22Rv1 (cell line): Measurements from ENCODE around the gene IGSF1.

Experiments
- H3K27ac ChIP-seq: fragments of 450-650 bp; 2 replicates; pipeline ENCODE4 v1.5.1; 2017
- CTCF ChIP-seq: fragments of 450-650 bp; IDR thresholded peaks from 2 replicates; pipeline ENCODE4 v1.5.1; 2017; ENCODE audit warnings: mild to moderate bottlenecking
- ZFX ChIP-seq: fragments of 450-650 bp; IDR thresholded peaks from 2 replicates; pipeline ENCODE4 v1.6.1; 2017; ENCODE audit warnings: antibody characterized with exemption, borderline replicate concordance

The IGSF1 gene

GRCh38 chrX:131273011-131273410 is 16.1 kb downstream of the IGSF1 start:
- no peak overlapping the region for H3K27ac ChIP-seq
- TF ChIP-seq CTCF = no peak
- TF ChIP-seq ZFX = no peak

GRCh38 chrX:131271826-131272225 is 17.3 kb downstream of the IGSF1 start:
- TF ChIP-seq ZFX (no peak), CTCF (no peak)
- no peak overlapping the region for H3K27ac ChIP-seq

- TF ChIP-seq ZFX = no peak
- TF ChIP-seq CTCF = no peak
- no peak overlapping the region for H3K27ac ChIP-seq
Measured at GRCh38 chrX:131271274-131271673, 17.8 kb downstream of the IGSF1 start.

- no peak for TF ChIP-seq CTCF
- no peak for TF ChIP-seq ZFX
- H3K27ac ChIP-seq = no peak overlapping the region
Measured at GRCh38 chrX:131270080-131270479, 19.0 kb downstream of the IGSF1 start.

GRCh38 chrX:131264665-131265064 is 24.4 kb downstream of the IGSF1 start:
- no peak overlapping the region for H3K27ac ChIP-seq
- no peak for TF ChIP-seq CTCF
- no peak for TF ChIP-seq ZFX

- no peak for TF ChIP-seq ZFX
- TF ChIP-seq CTCF = no peak
- no peak overlapping the region for H3K27ac ChIP-seq
Measured at GRCh38 chrX:131264053-131264452, 25.1 kb downstream of the IGSF1 start.

- no peak overlapping the region for H3K27ac ChIP-seq
Measured at GRCh38 chrX:131262738-131263679, 26.1 kb downstream of the IGSF1 start.

More at GRCh38 chrX:131262738-131263679, 26.1 kb downstream of the IGSF1 start:
- TF ChIP-seq ZFX (no peak), CTCF (peak; percentile 61)
